GM19452 (cell line): ENCODE results near the gene RNGTT.
"Not testable (repeated sequence)": the region's sequence is repeated elsewhere in the genome, so short reads cannot be mapped to it uniquely, and the experiment has no call there.

Experiments
- ATAC-seq: cut with Tn5 transposase; IDR thresholded peaks from one replicate; pipeline ENCODE4 v1.9.1; 2021; ENCODE audit not compliant: unreplicated experiment

The RNGTT gene

GRCh38 chr6:88869263-88870020 lies 94.0 kb downstream of the RNGTT start:
- ATAC-seq: no peak

GRCh38 chr6:88867841-88868731 lies 95.3 kb downstream of the RNGTT start:
- ATAC-seq: no peak

- no peak for ATAC-seq
Measured at GRCh38 chr6:88866856-88867255, 96.6 kb downstream of the RNGTT start.

GRCh38 chr6:88865275-88865674 lies 98.1 kb downstream of the RNGTT start:
- no peak for ATAC-seq

- no peak for ATAC-seq
Measured at GRCh38 chr6:88864359-88865054, 98.9 kb downstream of the RNGTT start.

- ATAC-seq: no peak
Measured at GRCh38 chr6:88860310-88860709, 103.1 kb downstream of the RNGTT start.

- no peak for ATAC-seq
Measured at GRCh38 chr6:88858455-88858854, 105.0 kb downstream of the RNGTT start.

GRCh38 chr6:88856566-88856965 lies 106.9 kb downstream of the RNGTT start:
- no peak for ATAC-seq

GRCh38 chr6:88855541-88856147 lies 107.8 kb downstream of the RNGTT start:
- ATAC-seq: no peak

- ATAC-seq: no peak
Measured at GRCh38 chr6:88852775-88853174, 110.6 kb downstream of the RNGTT start.

- ATAC-seq: no peak
Measured at GRCh38 chr6:88852000-88852399, 111.4 kb downstream of the RNGTT start.

- ATAC-seq: no peak
Measured at GRCh38 chr6:88848870-88849269, 114.5 kb downstream of the RNGTT start.

- no peak for ATAC-seq
Measured at GRCh38 chr6:88843040-88843439, 120.4 kb downstream of the RNGTT start.

- ATAC-seq: no peak
Measured at GRCh38 chr6:88842320-88842719, 121.1 kb downstream of the RNGTT start.

GRCh38 chr6:88840796-88841539 lies 122.5 kb downstream of the RNGTT start:
- no peak for ATAC-seq

GRCh38 chr6:88840289-88840688 lies 123.1 kb downstream of the RNGTT start:
- no peak for ATAC-seq

GRCh38 chr6:88839280-88839679 lies 124.1 kb downstream of the RNGTT start:
- ATAC-seq: no peak

- no peak for ATAC-seq
Measured at GRCh38 chr6:88835210-88835609, 128.2 kb downstream of the RNGTT start.

GRCh38 chr6:88833071-88833470 lies 130.3 kb downstream of the RNGTT start:
- not testable (repeated sequence) for ATAC-seq

- not testable (repeated sequence) for ATAC-seq
Measured at GRCh38 chr6:88827599-88827998, 135.8 kb downstream of the RNGTT start.
